Right lung (tissue), 5 donors: ENCODE results near the gene PPP1R37. TPM values are rescaled to one million over a fixed set of nuclear protein-coding genes. Genes with fewer than 3 reads are reported as not detected.

Experiments
- DNase-seq, 2 donors: peaks; one replicate each; pipeline ENCODE4 v3.0.0-alpha.2; 2013
- polyA plus RNA-seq, 5 donors: library from polyadenylated mRNA; unstranded; fragments of 120-200 nt; gene quantifications; one replicate each; pipeline versions ENCODE4 v1.2.1 to v1.2.3, GENCODE V29; 2013; ENCODE audit warnings: inconsistent platforms in 1 of 5, low replicate concordance in 1 of 5; ENCODE audit not compliant: insufficient read length in 5 of 5, insufficient read depth in 1 of 5

Gene PPP1R37
- polyA plus RNA-seq, 5 donors = 15.1 to 31.4 (median 21.0) TPM

DNA sequence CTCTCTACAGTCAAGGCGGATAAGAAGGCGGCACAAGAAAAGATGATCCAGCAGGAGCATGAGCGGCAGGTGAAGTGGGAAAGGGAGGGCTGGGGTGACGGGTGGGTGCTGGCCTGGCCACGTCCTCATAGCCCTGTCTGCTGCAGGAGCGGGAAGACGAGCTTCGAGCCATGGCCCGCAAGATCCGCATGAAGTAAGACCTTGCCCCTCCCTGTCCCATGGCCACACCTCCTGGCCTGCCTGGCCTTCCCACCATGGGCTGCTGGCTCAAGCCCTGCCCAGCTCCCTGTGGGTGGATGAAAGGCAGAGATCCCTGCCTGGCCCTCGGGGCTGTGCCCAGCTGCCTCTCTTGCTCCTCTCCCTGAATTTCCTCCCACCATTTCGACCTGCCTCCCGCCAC lies 23.9 kb upstream of the PPP1R37 start:
- DNase-seq = no peak

DNA sequence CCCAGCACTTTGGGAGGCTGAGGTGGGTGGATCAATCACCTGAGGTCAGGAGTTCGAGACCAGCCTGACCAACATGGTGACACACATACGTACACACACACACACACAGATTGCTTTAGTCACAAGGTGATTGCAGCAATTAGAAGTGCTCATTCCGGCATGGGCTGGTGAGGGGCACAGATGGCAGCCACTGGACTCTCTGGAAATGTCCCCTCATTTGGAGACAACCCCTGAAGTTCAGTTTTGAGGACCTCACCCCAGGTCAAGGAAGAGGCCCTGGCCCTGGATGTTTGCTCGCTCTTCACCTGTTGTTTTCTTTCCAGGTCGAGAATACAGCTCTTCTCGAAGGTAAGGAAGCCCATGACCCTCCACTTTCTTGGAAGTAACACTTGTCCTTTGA lies 22.8 kb upstream of the PPP1R37 start:
- no peak for DNase-seq

- no peak for DNase-seq
Measured at GRCh38 chr19:45070861-45071544, 22.0 kb upstream of the PPP1R37 start.

DNA sequence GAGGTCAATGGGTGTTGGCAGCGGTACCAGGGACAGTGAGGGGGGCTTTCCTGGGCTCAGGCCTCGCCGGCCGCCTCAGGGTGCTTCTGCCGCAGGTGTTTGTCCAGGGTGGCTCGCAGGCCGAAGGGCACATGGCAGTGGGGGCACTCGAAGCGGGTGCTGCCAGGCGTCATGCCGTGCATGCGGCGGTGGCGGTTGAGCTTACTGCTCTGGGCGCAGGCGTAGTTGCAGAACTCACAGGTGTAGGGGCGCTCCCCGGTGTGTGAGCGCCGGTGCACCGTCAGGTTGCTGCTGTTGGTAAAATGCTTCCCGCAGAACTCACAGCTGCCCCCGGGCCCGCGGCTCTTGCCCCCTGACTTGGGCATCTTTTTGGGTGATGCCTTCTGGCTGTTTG lies 21.4 kb upstream of the PPP1R37 start:
- DNase-seq = no peak

DNA sequence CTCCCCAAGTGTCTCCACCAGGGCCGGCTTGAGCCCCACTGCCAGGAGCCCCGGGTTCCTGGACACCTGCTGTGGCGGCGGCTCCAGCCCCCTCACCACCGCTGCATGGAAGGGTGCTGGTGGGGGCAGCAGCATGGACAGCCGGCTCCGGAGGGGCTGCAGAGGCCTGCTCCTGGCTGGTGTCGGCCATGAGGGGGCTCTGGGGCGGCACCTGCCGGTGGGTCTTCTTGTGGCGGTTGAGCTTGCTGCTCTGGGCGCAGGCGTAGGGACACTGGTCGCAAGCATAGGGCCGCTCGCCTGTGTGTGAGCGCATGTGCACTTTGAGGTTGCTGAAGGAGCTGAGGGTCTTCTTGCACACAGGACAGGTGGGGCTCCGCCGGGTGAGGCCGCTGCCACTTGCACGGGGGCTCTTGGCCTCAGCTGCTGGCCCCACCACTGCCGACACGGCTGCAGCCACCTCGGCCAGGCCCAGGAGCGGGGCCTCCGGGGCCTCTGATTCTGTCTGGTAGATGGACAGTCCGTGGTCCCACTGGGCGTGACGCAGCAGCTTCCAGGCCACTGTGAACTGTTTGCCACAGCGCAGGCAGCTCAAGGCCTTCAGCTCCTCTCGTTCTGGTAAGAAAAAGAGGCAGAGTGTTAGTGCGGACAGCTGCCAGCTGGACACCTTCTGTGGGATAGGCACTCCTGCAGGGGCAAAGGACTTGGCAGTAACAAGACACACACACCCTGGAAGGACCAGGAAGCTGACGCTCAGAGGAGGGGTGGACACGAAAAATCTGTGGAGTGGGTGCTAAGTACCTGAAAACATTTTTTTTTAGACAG lies 20.8 kb upstream of the PPP1R37 start:
- DNase-seq = no peak

- no peak for DNase-seq
Measured at GRCh38 chr19:45074744-45075300, 18.2 kb upstream of the PPP1R37 start.

DNA sequence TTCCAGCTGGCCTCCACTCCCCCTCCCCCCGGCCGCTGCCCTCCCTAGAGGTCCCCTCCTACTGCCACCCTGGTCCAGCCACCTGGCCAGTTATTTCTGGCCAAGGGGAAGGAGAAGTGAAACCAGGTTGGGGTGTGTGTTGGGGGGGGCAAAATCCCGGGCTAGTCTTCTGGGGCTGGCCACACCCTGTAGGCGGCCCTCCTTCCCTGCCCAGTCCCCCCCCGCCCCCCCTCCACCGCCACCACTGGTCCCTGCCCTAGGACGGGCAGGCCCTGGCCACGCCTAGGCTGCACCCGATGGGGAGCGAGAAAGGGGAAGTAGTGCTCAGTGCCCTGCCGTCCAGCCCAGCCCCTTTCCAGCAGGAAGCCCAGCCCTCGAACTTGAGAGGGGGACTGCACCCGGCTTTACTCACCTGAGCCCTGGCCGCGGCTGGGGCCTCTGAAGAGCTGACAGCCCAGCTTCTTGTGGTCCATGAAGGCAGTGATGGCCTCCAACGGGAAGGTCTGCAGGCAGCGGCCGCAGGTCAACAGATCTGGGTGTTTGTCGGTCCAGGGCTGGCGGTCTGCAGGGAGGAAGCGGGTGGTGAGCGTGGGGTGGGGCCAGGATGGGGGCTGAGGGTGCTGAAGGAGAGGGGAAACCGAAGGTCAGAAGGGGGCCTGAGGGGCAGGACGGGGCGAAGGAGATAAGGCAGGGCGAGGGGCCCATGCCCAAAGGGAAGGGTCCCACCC lies 17.5 kb upstream of the PPP1R37 start:
- peak in 1 of 2 donors; percentile 29 for DNase-seq

DNA sequence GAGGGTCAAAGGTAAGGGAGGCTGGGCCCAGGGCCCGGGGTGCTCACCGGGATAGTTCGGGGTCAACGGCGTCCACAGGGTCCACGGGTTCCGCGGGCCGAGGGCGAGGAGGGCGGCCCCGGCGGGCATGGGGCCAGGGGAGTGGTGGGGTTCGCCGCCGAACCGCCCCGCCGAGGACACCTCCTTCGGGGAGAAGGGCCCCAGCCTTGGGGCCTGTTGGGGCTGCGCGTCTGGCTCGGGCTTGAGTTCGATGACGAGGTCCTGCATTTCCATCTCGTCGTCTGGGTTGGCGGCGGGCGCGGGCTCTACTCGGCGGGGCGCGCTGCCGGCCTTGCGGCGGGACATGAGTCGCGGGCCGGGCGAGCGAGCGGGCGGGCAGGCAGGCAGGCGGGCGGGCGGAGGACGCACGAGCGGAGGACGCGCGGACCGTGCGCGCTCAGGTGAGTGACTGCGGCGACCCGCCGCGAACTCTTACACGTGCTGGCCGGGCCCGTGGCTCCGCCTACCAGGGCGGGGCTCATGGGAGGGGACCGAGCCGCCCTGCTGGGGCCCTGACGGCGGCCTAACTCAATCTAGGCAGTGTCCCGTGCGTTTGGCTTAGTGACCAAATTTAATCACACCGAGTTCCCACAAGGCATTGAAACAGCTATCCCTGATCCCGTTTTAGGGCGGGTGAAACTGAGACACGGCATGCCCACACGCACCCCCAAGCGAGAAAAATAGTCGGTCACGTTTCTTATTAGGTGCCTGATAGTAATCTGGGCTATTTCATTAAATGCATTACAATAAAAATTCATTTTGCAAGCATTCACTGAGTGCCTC lies 16.7 kb upstream of the PPP1R37 start, which contains the start of gene ZNF296:
Gene ZNF296, minus strand, starts transcription at position 450 of the 822 bp plus-strand sequence. Its CDS starts 105 bp downstream, at position 345.
- peak in 1 of 2 donors; percentile 32 for DNase-seq

- no peak for DNase-seq
Measured at GRCh38 chr19:45076851-45077730, 15.9 kb upstream of the PPP1R37 start.

GRCh38 chr19:45078390-45079062 lies 14.5 kb upstream of the PPP1R37 start:
- DNase-seq = no peak

DNA sequence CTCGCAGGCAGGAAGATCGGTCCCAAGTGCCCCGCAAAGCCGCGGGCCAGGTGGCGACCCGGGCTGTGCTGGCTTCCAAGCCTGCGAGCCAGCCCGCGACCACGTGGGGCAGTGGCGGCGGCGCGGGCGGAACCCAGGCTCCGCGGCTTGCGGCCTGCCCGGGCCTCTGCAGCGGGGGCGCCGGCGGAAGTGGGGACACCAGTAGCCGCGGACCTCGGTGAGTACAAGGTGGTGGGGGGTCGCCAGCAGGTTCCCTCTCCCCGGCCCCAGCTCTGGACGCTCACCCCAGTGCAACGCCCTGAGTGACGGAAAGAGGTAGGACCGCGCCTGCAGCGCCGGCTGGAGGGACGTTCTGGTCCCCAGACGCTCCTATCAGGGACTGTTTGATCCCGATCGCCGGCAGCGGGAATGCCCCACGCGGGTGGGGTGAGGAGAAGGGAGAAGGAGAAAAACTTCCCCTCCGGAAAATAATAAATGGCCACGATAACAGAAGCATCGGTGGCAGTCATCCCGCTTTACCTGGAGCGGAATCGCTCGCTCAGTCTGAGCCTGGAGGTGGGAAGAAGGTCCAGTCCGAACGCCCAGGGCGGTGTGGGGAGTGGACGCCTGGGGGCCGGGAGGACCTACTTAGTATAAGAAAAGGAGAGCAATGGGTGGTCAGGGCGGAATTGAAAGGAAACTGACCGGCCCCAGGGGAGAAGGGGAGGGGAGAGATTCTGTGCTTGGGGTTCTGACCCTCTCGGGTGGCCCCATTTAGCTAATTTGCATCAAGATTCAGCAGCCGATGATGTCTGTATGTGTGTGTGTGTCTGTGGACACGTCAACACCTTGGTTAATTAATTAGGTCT lies 13.7 kb upstream of the PPP1R37 start, which contains the start of gene GEMIN7:
Gene GEMIN7, plus strand, starts transcription at position 198 of the 848 bp plus-strand sequence. CDS start 10,855 bp downstream, outside the sequence.
- peak in 1 of 2 donors; percentile 54 for DNase-seq

DNA sequence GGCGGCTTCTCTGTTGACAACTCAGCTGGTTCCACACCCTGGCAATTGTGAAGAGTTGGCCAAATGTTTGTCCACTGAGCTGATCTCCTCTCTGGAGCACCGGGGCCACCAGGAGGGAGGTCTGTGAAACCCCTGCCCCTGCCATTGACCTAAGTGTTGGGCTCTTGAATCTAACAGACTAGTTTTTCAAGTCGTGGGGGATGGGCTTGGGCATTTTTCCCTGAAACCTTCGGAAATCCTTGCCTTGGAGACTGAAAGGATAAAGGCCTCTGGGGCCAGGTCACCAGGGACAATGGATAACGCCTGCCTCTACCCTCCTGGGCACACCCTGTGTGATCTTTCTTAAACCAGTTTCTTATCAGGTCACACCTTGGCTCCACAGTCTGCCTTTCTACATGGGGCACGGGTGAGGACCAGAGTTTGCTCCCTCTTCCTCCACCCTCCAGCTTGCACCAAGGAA lies 13.0 kb upstream of the PPP1R37 start:
- DNase-seq = no peak

- no peak for DNase-seq
Measured at GRCh38 chr19:45082170-45082569, 10.8 kb upstream of the PPP1R37 start.

DNA sequence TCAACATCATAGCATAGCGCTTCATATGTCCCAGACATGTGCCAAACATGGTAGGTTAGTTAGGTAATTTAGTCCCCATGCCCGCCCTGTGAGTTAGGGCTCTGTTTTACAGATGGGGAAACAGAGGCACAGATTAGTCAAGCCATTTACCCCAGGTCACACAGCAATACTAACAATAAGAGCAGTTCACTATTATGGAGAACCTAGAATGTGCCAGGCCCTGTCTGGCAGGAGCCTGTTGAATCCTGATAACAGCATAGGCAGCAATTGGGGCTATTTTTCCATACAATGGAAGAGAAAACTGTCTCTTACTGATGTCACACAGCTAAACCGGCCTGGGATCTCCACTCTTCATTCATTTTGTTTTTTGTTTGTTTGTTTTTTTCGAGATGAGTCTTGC lies 6.5 kb upstream of the PPP1R37 start:
- no peak for DNase-seq

- no peak for DNase-seq
Measured at GRCh38 chr19:45087531-45087930, 5.4 kb upstream of the PPP1R37 start.

- no peak for DNase-seq
Measured at GRCh38 chr19:45090034-45090433, 2.9 kb upstream of the PPP1R37 start.

DNA sequence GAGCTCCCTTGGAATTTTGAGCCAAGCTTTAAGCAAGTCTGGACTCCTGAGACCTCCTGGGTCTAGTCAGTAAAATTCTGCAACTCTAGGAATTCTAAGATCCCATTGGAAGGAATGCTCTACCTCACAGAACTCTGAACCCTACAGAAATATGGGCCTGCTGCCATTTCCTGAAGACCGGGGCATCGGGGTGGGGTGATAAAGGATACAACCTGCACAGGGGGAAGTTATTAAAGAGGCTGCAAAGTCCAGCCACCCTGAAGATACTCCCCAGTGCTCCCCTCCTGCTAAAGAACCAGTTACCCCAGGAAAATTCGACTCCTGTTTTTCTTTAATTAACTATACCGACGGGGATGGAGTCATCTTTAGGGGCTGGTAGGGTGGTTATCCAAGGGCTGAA lies 2.4 kb upstream of the PPP1R37 start:
- DNase-seq = no peak
